HG02759 (cell line): ENCODE data around the gene RALGAPA1.

Source experiments
- ATAC-seq: cut with Tn5 transposase; IDR thresholded peaks from one replicate; pipeline ENCODE4 v1.9.1; 2021; ENCODE audit warnings: mild to moderate bottlenecking, moderate library complexity; ENCODE audit not compliant: unreplicated experiment

RALGAPA1 gene

DNA sequence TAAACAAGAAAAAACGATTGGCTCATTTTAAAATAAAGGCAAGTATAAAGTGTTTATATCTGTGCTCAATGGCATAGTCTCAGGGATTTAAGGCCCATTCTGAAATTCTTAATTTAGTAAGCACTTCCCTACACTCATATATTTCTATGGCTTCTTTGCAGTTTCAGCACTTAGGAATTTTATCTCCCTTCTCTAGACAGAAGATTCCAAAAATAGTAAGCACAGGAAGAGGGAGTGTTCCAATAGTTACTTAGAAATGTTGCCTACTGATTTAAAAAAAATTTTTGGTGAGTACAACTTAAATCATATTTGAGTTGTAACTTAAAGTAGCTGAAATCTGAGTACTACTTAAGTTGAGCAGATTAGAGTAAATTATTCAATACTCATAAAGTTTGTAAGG, 255.3 kb downstream of the RALGAPA1 start:
- no peak for ATAC-seq

DNA sequence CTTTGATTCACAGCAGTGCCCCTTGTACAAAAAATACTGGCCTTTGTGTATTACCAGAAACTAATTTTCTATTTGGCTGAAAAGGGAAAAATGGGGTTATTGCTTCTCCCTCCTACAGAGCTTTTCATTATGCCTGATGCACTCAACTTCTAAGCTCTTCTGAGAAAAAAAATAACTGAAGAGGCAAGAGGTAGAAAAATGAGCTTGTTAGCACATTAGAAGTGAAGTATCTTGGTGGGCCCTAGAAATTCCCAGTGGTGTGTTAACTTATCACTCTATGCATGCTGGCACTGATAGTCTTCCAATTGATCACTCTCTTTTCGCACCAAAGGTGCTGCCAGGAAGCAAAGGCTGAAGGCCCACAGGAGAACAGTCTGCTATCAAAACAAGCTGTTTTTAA, 258.0 kb downstream of the RALGAPA1 start:
- no peak for ATAC-seq

DNA sequence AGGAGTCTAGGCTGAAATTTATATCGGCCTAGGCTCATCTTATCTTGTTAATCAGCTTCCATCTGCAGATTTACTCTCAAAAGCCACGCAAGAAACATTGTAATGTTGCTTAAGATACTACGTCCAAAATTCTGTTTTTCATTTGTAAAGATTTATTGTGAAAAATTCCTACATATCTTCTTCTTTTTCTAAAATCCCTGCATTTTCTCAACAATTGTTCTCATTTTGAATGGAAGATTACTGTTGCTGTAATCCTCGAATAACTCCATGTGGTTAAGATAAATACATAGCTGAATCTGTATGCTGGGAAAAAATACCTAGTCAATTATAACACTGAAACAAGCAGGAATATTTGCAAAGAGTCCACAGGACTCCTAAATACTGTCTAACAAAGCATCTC, 259.5 kb downstream of the RALGAPA1 start:
- no peak for ATAC-seq

DNA sequence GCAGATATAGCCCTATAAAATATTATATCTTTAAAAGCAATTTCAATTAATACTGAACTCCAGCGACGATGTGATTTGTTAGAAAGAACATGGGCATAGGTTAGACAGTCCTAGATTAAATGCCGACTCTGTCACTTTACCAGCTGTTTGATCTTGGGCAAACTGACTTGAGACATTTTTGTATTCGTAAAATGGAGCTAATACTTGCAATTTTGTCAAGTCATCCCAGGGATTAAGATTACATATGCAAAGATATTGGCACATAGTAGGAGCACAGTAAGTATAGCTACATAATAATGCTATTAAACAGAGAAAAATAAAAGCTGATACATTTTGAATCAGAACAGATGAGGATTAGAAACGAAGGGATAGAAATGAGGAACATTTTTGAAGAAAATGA, 266.1 kb downstream of the RALGAPA1 start:
- ATAC-seq, result no peak

DNA sequence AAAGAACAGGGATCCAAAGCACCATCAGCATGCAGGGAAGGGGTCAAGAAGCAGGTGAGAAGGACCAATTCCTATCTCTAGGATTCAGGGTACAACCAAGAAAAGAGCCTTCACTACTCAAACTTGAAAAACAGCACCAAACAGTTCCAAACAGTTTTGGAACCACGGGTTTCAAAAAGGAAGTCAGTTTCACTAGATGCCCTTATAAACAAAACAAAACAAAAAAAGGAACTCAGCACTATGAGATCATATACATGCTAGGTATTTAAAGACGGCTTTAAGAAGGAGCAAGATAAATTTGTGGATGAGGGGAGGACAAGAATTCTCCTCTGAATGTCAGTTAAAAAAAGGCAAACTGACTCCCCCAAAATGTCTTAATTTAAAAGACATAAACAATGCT, 269.1 kb downstream of the RALGAPA1 start:
- ATAC-seq, result no peak

DNA sequence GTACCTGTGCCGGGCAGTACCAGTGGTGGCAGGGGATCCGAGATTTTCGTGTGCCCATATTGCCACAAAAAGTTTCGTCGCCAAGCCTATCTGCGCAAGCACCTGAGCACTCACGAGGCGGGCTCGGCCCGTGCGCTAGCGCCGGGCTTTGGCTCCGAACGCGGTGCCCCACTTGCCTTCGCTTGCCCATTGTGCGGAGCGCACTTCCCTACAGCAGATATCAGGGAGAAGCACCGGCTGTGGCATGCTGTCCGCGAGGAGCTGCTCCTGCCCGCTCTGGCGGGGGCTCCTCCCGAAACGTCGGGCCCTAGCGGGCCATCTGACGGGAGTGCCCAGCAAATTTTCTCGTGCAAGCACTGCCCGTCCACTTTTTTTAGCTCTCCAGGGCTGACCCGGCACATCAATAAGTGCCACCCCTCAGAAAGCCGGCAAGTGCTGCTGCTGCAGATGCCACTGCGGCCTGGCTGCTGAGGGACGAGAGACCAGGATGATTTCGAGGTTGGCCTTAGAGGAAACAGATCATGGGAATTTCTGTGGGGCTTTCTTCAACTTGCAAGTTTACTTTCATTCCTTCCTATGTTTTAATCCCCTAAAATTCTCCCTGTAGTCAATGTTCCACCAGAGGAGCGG, 273.5 kb downstream of the RALGAPA1 start:
- ATAC-seq, result no peak

DNA sequence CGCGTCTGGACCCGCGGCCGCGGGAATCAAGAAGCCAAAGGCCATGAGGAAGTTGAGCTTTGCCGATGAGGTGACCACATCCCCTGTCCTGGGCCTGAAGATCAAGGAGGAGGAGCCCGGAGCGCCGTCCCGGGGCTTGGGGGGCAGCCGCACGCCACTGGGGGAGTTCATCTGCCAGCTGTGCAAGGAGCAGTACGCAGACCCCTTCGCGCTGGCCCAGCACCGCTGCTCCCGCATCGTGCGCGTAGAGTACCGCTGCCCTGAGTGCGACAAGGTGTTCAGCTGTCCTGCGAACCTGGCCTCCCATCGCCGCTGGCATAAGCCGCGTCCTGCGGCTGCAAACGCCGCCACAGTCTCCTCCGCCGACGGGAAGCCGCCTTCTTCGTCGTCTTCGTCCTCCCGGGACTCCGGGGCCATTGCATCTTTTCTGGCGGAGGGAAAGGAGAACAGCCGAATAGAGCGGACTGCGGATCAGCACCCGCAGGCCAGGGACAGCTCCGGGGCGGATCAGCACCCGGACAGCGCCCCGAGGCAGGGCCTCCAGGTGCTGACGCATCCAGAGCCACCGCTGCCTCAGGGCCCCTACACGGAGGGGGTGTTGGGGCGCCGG, 274.1 kb downstream of the RALGAPA1 start:
- peak; percentile 55 for ATAC-seq

DNA sequence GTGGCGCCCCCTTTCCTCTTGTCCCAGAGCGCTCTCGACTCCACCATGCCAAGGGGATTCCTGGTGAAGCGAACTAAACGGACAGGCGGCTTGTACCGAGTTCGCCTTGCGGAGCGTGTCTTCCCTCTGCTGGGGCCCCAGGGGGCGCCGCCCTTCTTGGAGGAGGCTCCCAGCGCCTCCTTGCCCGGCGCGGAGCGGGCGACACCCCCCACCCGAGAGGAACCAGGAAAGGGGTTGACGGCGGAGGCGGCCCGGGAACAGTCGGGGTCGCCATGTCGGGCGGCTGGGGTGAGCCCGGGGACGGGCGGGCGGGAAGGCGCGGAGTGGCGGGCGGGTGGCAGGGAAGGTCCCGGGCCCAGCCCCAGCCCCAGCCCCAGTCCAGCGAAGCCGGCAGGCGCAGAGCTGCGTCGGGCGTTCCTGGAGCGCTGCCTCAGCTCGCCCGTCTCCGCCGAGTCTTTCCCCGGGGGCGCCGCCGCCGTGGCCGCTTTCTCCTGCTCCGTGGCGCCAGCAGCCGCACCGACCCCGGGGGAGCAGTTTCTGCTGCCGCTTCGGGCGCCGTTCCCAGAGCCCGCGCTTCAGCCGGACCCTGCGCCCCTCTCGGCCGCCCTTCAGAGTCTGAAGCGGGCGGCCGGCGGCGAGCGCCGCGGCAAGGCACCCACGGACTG, 274.8 kb downstream of the RALGAPA1 start:
- ATAC-seq, result peak; percentile 18

DNA sequence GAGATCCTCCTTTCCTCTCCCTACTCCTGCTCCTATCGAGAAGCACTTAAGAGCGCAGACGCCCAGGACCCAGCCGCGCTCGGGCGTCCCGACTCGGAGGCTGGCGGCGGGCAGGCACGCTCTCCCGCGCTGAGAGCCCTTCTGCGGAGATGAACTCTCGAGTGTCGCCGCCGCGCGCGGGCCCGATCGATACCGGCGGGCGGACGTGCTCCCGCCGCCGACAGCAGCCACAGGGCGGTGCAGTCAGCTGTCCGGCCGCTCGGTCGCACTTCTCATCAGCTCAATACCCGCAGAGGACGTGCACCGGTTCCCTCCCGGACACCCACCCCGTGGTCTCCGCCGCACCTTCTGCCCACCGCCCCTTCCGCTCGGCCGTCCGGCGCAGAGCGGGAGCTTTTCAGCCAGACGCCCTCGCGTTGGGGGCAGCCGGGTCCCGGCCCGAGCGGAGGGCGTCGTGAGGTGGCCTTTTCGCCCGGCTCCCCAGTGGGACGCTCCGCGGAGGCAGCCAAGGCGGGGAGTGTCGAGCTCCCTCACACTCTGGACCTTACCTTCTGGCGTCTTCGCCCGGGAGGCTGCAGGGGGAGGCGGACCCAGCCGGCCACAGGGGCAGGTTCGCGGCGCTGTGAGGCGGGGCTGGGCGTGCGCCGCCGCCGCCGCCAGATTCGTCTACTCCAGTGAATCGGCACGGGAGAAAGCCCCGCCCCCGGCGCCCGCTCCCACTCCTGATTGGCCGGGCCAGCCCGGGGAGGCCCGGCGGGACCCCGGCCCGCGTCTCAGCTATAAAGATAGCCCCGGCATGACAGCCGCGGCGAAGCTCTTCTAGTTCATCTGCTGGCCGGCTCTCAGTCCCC, 275.5 kb downstream of the RALGAPA1 start, which contains the start of gene INSM2:
Gene INSM2 (plus strand): TSS at position 808 of the 851 bp plus-strand sequence. CDS start 89 bp downstream, outside the sequence.
- ATAC-seq, result peak; percentile 85

DNA sequence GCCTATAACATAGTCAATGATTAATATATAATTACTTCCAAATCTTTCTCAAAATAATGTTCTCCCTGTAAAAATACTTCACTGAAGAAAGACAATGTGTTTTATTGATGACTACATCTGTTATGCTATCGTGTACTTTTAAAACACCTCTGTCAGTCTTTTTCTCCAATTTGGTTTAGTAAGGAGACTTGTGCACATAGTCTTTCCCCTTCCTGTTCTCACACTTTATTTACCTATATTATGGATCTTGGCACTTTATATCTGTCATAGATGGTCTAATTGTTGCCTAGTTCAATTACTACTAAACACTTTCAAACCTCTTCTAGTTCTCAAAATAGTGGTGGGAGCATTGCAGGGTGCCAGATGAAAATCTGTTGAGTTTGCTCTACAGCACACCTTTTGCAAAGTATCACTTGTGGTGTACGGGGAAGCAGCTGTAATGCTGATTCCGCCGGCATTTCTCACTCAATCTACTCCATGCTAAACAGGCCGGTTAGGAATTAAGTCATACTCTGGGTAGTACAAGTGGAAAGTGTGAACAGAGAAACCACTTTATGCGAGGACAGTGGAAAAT, 276.2 kb downstream of the RALGAPA1 start:
- peak; percentile 8 for ATAC-seq

DNA sequence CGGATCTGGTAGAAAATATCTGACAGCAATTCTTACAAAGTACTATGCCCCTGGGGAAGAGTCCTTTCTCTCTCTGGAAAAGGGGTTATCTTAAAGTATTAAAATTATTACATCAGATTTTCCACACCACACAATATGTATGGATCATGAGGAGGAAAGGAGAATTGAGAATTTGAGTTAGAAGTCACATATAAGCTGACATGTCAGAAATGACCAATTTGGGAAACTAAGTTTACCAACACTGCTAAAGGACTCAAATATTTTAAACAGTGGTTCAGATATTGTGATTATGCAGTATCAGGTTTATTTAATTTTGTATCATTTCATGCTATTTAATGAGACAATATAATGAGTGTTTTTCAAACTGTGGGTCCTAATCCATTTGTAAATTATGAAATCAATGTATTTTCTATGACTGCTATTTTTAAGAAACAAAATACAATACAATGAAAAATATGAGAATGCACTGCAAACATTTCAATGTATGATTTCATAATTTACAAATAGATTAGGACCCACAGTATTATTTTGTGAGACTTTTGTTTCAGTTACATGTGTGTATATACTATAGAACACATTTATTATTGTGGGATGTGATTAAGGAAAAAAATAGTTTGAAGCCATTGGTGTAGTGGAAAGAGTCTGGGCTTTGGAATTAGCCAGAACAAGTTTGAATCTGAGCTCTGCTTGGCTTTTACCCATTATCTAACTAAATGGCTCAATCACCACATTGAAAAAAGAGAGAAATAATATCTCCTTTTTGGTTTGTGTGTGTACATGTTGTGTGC, 276.9 kb downstream of the RALGAPA1 start:
- ATAC-seq, result no peak

DNA sequence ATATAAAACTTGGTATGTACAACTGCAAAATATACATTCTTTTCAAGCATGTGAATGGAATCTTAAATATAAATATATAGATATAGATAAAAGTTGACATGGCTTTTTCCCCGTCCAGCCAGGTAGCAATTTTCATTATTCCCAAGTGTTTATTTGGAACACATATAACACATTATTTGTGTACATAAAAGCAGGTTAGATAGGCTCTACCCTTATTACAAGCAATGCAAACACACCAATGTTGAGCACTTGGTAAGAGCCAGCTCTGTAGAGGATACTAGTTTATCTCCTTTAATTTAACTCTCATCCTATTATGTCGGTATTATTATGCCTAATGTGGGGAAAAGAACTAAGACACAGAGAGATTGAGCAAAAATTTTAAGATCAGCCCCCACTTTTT, 282.1 kb downstream of the RALGAPA1 start:
- ATAC-seq, result no peak

DNA sequence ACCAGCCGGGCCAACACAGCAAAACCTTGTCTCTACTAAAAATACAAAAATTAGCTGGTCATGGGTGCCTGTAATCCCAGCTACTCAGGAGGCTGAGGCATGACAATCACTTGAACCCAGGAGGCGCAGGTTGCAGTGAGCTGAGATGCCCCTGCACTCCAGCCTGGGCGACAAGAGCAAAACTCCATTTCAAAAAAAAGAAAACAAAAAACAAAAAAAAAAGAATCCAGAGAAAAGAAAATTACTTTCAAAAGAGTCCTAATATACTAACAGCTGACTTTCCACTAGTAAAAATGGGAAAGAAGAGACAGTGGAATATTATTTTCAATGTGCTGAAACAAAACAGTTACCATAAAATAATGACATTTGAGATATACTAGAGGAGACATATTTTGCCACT, 283.4 kb downstream of the RALGAPA1 start:
- no peak for ATAC-seq

DNA sequence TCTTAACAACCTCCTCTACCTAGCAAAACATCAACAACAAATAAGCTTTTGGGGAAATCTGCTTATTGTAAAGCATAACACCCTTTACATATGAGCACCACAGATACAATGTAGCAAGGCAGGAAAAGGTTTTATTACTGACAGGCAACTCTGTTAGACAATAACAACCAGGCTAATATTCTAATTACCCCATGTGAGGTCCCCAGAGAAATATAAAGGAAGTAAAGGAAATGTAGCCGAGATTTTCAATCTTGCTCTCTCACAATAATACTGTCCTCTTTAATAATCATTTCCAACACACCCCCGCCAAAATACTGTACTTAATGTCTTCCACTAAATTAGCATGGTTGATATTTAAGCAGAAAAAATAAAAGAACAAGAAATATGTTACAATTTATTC, 289.1 kb downstream of the RALGAPA1 start:
- ATAC-seq, result no peak

DNA sequence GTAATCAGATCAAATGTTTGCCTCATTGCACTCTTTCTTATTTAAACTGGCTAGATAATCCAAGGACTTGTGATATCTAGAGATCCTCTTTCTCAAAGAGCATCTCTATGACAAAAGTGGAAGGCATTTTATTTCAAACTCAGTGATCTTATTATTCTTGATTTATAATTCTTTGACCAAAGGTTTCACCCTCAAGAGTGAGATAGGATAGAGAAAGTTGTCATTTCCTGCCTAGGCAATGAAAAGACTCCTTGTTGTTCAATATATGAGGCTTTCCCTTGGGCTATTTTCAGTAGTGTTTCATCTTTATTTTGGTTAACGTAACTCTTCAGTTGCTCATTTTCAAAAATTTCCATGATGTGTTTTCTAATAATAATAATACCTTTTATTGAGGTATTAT, 293.2 kb downstream of the RALGAPA1 start:
- ATAC-seq, result no peak

DNA sequence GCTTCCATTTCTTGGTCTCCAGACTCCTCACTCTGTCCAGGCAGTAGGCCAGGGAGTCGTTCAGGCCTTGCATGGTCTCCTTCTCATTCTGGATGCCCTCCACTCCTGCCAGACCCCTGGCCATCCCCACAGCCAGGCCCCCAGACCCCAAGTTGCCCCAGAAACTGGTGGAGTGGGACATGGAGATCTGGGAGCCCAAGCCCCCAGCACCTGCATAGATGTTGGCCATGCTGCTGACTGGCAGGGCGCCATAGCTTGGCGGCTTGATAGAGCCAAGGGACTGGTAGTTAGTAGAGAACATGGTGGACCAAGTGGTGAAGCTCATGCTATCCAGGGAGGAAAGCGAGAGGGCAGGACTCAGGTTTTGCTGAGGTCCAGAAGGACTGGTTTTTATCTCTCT, 296.3 kb downstream of the RALGAPA1 start:
- ATAC-seq, result no peak

DNA sequence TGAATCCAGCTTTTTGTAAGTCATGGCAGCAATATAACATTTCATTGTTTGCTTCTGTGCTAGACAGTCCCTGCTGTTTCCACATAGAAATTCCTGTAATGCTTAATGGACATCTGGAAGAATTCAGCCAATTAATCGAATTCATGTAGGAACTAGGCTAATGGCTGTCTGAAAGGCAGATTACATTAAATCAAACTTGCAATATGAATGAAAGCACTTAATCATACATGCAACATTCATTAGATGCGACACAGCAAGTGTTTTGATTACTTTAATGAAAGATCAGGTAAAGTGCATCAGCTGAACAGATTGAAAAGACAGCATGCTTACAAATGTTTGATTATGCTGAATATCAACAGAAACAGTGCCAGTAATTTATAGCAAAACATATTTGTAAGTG, 299.2 kb downstream of the RALGAPA1 start:
- ATAC-seq, result no peak

DNA sequence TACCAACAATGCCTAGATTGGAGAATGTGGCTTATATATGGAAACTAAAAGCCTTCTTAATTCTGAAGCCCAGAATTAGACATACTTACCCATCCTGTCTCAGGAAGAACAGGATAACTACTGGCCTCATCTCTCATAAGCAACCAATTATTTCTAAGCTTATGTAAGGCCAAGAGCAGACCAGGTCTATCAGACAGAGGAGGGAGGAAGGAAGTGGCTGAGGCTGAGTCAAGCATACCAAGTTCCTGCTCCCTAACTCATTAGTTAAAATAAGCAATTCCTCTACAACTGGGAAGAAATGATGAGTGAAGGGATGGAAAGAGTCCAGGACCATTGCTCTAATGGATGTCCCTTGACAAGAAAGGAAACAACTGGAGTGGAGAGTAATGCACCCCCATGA, 302.2 kb downstream of the RALGAPA1 start:
- ATAC-seq, result no peak

DNA sequence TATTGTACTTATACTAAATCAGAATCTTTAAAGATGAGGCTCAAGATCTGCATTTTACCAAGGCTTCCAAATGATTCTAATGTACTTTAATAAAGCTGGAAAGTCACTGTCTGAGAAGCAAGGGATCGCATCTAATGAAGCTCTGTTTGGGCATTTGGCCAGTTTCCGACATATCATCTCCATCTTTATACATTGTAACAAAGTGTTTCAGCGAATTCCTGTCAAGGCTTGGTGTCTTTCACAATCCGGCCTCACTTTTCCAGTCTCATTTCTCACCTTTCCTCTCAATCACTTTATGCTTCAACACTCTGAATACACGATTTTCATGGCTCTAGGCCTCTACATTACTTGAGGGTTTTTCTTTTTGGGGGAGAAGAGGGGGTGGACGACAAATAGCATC, 302.6 kb downstream of the RALGAPA1 start:
- no peak for ATAC-seq

DNA sequence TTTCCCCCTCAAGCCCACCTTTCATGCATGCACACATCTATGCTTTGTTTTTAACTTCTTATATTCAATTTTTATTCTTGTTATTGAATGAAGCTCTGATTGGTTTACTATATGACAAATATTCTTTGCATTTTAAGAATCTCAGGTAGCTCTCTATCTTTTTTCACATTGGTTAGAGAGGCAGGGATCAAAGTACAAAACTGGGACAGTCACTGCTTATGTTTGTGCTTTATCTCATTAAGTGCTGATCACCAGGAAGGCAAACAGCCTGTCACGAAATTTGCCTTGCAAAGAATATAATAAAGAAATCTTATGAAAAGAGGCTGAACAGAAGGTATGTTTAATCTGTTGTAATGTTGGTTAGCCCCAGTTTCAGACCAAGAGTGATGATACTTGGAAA, 304.8 kb downstream of the RALGAPA1 start:
- no peak for ATAC-seq
